Endothelial cell of umbilical vein (primary cell): Measurements from ENCODE around the gene SLC30A4. TPM values are rescaled to one million over a fixed set of nuclear protein-coding genes. Genes with fewer than 3 reads are reported as not detected.

Source experiments
- BruUV-seq: library from RNA; stranded (reverse); fragments of 400-500 nt; replicated peaks from 2 replicates; lab custom pipeline; 2021; lab: Mats Ljungman, UMichigan
- CTCF ChIA-PET: fragments of 300-600, 350-600 bp; sonication (Branson Sonifier 250); formaldehyde crosslinking; loops from one replicate; lab custom pipeline; 2021; ENCODE audit warnings: antibody characterized with exemption, inconsistent platforms; lab: Charles Lee
- POLR2A ChIA-PET: fragments of 300-600, 350-600 bp; sonication (Branson Sonifier 250); formaldehyde crosslinking; loops from one replicate; lab custom pipeline; 2021; ENCODE audit warnings: antibody characterized with exemption, inconsistent platforms; lab: Charles Lee
- DNase-seq: peaks from one replicate; pipeline ENCODE4 v3.0.0-alpha.2; 2011; ENCODE audit warnings: low read depth, low spot score
- FAIRE-seq: peaks from 2 replicates; lab custom pipeline; 2011; peaks lifted over from hg19 to GRCh38; lab: Jason Lieb, UNC
- H2AFZ ChIP-seq: 2 replicates; pipeline ENCODE4 v1.6.0; 2012; ENCODE audit warnings: low read depth, low read length, control low read depth, inconsistent platforms
- H3K27ac ChIP-seq: 2 replicates; pipeline ENCODE4 v1.5.1; 2011; ENCODE audit warnings: low read depth, mild to moderate bottlenecking, control low read depth, low read length, moderate library complexity; ENCODE audit not compliant: insufficient read depth
- H3K27me3 ChIP-seq, 2 experiments: 2 replicates each; pipeline versions ENCODE4 v1.6.0 to v1.6.1; 2011; ENCODE audit warnings: low read length in 2 of 2, mixed read lengths in 1 of 2; ENCODE audit not compliant: control insufficient read depth in 2 of 2, insufficient read depth in 2 of 2
- H3K36me3 ChIP-seq, 2 experiments: 2 replicates in 1 of 2; 3 replicates in 1 of 2; pipeline ENCODE4 v1.5.1; 2011; ENCODE audit warnings: low read length in 2 of 2, mild to moderate bottlenecking in 1 of 2, moderate library complexity in 1 of 2; ENCODE audit not compliant: control insufficient read depth in 2 of 2, insufficient read depth in 2 of 2; ENCODE audit errors: extremely low read depth in 1 of 2
- H3K4me1 ChIP-seq: 3 replicates; pipeline ENCODE4 v1.5.1; 2011; ENCODE audit warnings: mild to moderate bottlenecking, low read length; ENCODE audit not compliant: control insufficient read depth, insufficient read depth; ENCODE audit errors: extremely low read depth
- H3K4me2 ChIP-seq: 2 replicates; pipeline ENCODE4 v1.6.1; 2011; ENCODE audit warnings: low read length, control low read depth, mixed read lengths; ENCODE audit not compliant: insufficient read depth
- H3K4me3 ChIP-seq, 3 experiments: fragments of 200-600 bp in 1 of 3; sonication (generic), shearing (Covaris generic) in 1 of 3; replicated peaks in 1 of 3; 2 replicates each; pipeline ENCODE4 v1.5.1; 2011 to 2016; ENCODE audit warnings: control low read depth in 3 of 3, low read length in 3 of 3, mild to moderate bottlenecking in 2 of 3, inconsistent platforms in 1 of 3, low read depth in 1 of 3, moderate library complexity in 1 of 3; ENCODE audit not compliant: insufficient read depth in 1 of 3
- H3K79me2 ChIP-seq: 2 replicates; pipeline ENCODE4 v1.6.0; 2012; ENCODE audit warnings: low read length, inconsistent platforms; ENCODE audit not compliant: control insufficient read depth, insufficient read depth
- H3K9ac ChIP-seq: replicated peaks from 2 replicates; pipeline ENCODE3; 2011; ENCODE audit warnings: low read length, control low read depth; ENCODE audit not compliant: insufficient read depth; ENCODE audit errors: extremely low read depth
- H3K9me1 ChIP-seq: replicated peaks from 3 replicates; pipeline ENCODE4 v1.6.0; 2011; ENCODE audit warnings: mild to moderate bottlenecking, low read length; ENCODE audit not compliant: control insufficient read depth, insufficient read depth; ENCODE audit errors: extremely low read depth
- H3K9me3 ChIP-seq: replicated peaks from 2 replicates; pipeline ENCODE4 v1.5.1; 2012; ENCODE audit warnings: low read length, inconsistent platforms; ENCODE audit not compliant: control insufficient read depth, insufficient read depth
- H4K20me1 ChIP-seq: replicated peaks from 2 replicates; pipeline ENCODE3; 2011; ENCODE audit warnings: mild to moderate bottlenecking, low read length; ENCODE audit not compliant: control insufficient read depth, insufficient read depth; ENCODE audit errors: extremely low read depth
- EZH2 ChIP-seq: IDR thresholded peaks from 2 replicates; pipeline ENCODE4 v1.6.1; 2012; ENCODE audit warnings: borderline replicate concordance, low read depth, mild to moderate bottlenecking, moderate library complexity, low read length, inconsistent platforms; ENCODE audit not compliant: severe bottlenecking
- FOS ChIP-seq: IDR thresholded peaks from 2 replicates; pipeline ENCODE4 v1.6.1; 2011; ENCODE audit warnings: mild to moderate bottlenecking, low read length, moderate library complexity, borderline replicate concordance; ENCODE audit not compliant: insufficient read depth
- GATA2 ChIP-seq: IDR thresholded peaks from 2 replicates; pipeline ENCODE4 v1.7.0; 2011; ENCODE audit warnings: low read depth, mild to moderate bottlenecking, moderate library complexity, mixed read lengths, low read length; ENCODE audit not compliant: insufficient read length, insufficient read depth
- JUN ChIP-seq: IDR thresholded peaks from 2 replicates; pipeline ENCODE4 v1.6.1; 2011; ENCODE audit warnings: borderline replicate concordance, low read depth; ENCODE audit not compliant: insufficient read length, insufficient read depth
- MYC ChIP-seq: IDR thresholded peaks from one replicate; pipeline ENCODE4 v1.6.1; 2011; ENCODE audit warnings: mild to moderate bottlenecking, low read depth, low read length
- POLR2A ChIP-seq: IDR thresholded peaks from 2 replicates; pipeline ENCODE4 v1.6.1; 2012; ENCODE audit warnings: low read depth, mild to moderate bottlenecking, control low read depth, low read length
- POLR2AphosphoS5 ChIP-seq: IDR thresholded peaks from 2 replicates; pipeline ENCODE4 v1.6.1; 2012; ENCODE audit warnings: low read depth, mild to moderate bottlenecking, control low read depth, low read length, moderate library complexity; ENCODE audit not compliant: insufficient read depth
- dilution Hi-C: fragments of 300-500 bp; cut with MboI; formaldehyde crosslinking; loops from one replicate; pipeline ENCODE4 v1.15.0; 2019; ENCODE audit warnings: low sequenced_read_pairs; ENCODE audit not compliant: extremely low pct_ligation_motif_present
- intact Hi-C: fragments of 100-400 bp; cut with micrococcal nuclease; formaldehyde crosslinking; loops from one replicate; pipeline ENCODE4 v1.10.0; 2022
- polyA plus RNA-seq, 4 experiments: library from polyadenylated mRNA; depleted of rRNA in 3 of 4; stranded (reverse) in 3 of 4; unstranded in 1 of 4; fragments of >200 nt; gene quantifications; 2 replicates each; pipeline versions ENCODE4 v1.2.1 to v1.2.3, GENCODE V29; 2011 to 2012; ENCODE audit warnings: missing spikeins in 1 of 4
- total RNA-seq: library from RNA; stranded (reverse); gene quantifications from 2 replicates; pipeline ENCODE4 v1.2.3, GENCODE V29; 2021
- TF ChIP-seq, protein P1 (sequence below): IDR thresholded peaks from 2 replicates; pipeline ENCODE4 v1.6.1; 2011; ENCODE audit not compliant: insufficient read depth, insufficient read length
- TF ChIP-seq, protein P2 (sequence below), 2 donors: IDR thresholded peaks; 1 replicate in 1 of 2; 2 replicates in 1 of 2; pipeline ENCODE4 v1.5.1; 2011; ENCODE audit warnings: low read length in 2 of 2, mild to moderate bottlenecking in 2 of 2, moderate library complexity in 2 of 2, control low read depth in 1 of 2, inconsistent platforms in 1 of 2, low read depth in 1 of 2; ENCODE audit not compliant: insufficient read depth in 1 of 2; ENCODE audit errors: extremely low read depth in 1 of 2

SLC30A4 gene
- total and polyA plus RNA-seq, 2 donors (not counting 3 experiments of a cell fraction or from before 2014, with no cell fraction given) = 2.7 to 3.9 TPM

DNA sequence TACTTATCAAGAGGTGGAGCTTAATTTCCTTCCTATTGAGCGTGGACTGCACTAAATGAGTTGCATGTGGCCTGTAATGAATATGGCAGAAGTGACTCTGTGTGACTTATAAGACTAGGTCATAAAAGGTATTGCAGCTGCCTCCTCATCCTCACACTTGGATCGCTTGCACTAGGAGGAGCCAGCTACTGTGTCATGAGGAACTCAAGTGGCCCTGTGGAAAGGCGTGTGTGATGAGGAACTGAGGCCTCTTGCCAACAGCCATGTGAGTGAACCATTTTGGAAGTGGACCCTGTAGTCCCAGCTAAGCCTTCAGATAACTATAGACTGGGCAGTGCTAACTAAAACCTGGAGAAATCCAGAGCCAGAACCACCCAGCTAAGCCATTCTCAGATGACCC lies 7.1 kb upstream of the SLC30A4 start:
- Histone ChIP-seq H3K36me3 (no peaks in the 10 kb centered on the region), H3K4me1 (no peaks in the 10 kb centered on the region), H3K9me1 (no peaks in the 10 kb centered on the region), H3K9ac (no peak overlapping the region), H2AFZ (no peak overlapping the region), H3K79me2 (no peaks in the 10 kb centered on the region), H3K4me3 (no peak overlapping the region), H4K20me1 (no peaks in the 10 kb centered on the region), H3K9me3 (no peaks in the 10 kb centered on the region), H3K27ac (no peak overlapping the region), H3K27me3 (peaks cover 0 to 2% of the 10 kb centered on the region in 2 experiments), H3K4me2 (no peak overlapping the region)
- CTCF ChIA-PET = no interaction called here
- dilution Hi-C loops (no loop called here), intact Hi-C loops (no loop called here)
- BruUV-seq = no TSS peak
- no peak for FAIRE-seq
- TF ChIP-seq, protein P1, sequence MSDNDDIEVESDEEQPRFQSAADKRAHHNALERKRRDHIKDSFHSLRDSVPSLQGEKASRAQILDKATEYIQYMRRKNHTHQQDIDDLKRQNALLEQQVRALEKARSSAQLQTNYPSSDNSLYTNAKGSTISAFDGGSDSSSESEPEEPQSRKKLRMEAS = no peak
- no peak for TF ChIP-seq GATA2
- no peak for TF ChIP-seq EZH2
- TF ChIP-seq MYC = no peak
- TF ChIP-seq POLR2A = no peak
- no peak for TF ChIP-seq FOS
- TF ChIP-seq POLR2AphosphoS5 = no peak
- TF ChIP-seq JUN = no peak
- TF ChIP-seq, protein P2, sequence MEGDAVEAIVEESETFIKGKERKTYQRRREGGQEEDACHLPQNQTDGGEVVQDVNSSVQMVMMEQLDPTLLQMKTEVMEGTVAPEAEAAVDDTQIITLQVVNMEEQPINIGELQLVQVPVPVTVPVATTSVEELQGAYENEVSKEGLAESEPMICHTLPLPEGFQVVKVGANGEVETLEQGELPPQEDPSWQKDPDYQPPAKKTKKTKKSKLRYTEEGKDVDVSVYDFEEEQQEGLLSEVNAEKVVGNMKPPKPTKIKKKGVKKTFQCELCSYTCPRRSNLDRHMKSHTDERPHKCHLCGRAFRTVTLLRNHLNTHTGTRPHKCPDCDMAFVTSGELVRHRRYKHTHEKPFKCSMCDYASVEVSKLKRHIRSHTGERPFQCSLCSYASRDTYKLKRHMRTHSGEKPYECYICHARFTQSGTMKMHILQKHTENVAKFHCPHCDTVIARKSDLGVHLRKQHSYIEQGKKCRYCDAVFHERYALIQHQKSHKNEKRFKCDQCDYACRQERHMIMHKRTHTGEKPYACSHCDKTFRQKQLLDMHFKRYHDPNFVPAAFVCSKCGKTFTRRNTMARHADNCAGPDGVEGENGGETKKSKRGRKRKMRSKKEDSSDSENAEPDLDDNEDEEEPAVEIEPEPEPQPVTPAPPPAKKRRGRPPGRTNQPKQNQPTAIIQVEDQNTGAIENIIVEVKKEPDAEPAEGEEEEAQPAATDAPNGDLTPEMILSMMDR (IDR thresholded peaks at IDR 0.05; ENCODE audit: extremely low read depth in 1 of 2, insufficient read depth in 1 of 2, low read depth in 1 of 2, low read length in 2 of 2) = no peak
- DNase-seq = no peak
- POLR2A ChIA-PET = no interaction called here
